Testis (tissue), 2 donors: ENCODE data around the gene SGSM1.

ENCODE experiments used
- POLR2A ChIP-seq: fragments of 450-650 bp; IDR thresholded peaks from one replicate; pipeline ENCODE4 v1.6.1; 2017; ENCODE audit warnings: antibody characterized with exemption, mild to moderate bottlenecking, moderate library complexity
- TF ChIP-seq, protein P1 (sequence below), 3 experiments: fragments of 450-650 bp in 2 of 3; fragments of 200-600 bp in 1 of 3; sonication (generic) in 1 of 3; IDR thresholded peaks; one replicate each; pipeline ENCODE4 v1.5.1; 2016 to 2019; ENCODE audit warnings: antibody characterized with exemption in 3 of 3, mild to moderate bottlenecking in 2 of 3, moderate library complexity in 1 of 3

DNA sequence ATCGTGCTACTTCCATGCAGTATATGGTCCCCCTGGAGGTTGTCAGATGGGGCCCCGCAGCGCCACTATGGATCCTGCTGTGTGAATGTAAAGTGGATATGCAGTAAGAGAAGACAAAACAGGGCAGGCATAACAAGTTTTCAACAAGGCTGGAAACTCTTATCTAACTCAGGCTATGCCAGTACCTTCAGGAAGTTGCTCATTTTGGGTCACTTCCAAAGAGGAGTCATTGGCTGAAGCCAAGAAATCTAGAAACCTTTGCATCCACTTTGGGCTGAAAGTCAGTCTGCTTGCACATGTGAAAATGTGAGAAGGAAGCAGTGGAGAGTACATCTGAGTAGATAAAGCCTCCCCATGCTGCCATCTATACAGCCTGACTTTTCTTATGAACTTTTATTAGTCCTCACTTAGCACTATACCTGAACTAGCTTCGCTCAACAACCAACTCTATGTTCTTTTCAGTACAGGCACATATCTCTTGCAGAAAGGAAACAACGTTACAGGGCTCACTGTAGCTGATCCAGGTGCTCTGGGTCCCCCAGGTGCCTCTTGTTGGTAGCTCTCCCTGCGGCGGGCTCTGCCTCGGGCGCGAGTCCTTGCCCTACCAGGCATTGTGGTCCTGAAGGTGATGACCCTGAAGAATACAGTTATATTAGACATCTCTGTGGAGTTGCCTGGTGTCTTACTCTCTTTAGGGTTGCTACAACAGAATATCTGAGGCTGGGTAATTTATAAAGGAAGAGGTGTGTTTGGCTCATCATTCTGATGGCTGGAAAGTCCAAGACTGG is 43.9 kb upstream of the SGSM1 start:
- TF ChIP-seq POLR2A: no peak
- TF ChIP-seq, protein P1, sequence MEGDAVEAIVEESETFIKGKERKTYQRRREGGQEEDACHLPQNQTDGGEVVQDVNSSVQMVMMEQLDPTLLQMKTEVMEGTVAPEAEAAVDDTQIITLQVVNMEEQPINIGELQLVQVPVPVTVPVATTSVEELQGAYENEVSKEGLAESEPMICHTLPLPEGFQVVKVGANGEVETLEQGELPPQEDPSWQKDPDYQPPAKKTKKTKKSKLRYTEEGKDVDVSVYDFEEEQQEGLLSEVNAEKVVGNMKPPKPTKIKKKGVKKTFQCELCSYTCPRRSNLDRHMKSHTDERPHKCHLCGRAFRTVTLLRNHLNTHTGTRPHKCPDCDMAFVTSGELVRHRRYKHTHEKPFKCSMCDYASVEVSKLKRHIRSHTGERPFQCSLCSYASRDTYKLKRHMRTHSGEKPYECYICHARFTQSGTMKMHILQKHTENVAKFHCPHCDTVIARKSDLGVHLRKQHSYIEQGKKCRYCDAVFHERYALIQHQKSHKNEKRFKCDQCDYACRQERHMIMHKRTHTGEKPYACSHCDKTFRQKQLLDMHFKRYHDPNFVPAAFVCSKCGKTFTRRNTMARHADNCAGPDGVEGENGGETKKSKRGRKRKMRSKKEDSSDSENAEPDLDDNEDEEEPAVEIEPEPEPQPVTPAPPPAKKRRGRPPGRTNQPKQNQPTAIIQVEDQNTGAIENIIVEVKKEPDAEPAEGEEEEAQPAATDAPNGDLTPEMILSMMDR (IDR thresholded peaks at IDR 0.05): no peak
